Kidney (tissue), 14 donors: Measurements from ENCODE around the gene SEMA3E. TPM values are rescaled to one million over a fixed set of nuclear protein-coding genes. Genes with fewer than 3 reads are reported as not detected.

Experiments used
- DNase-seq, 5 donors: peaks; one replicate each; pipeline ENCODE4 v3.0.0-alpha.2; 2013 to 2020
- FAIRE-seq: peaks from 2 replicates; lab custom pipeline; 2012; peaks lifted over from hg19 to GRCh38; lab: Jason Lieb, UNC
- H3K27ac ChIP-seq, 2 donors: one replicate each; pipeline ENCODE4 v1.7.0; 2013; ENCODE audit warnings: low read depth in 2 of 2, low read length in 2 of 2, inconsistent platforms in 1 of 2
- H3K27me3 ChIP-seq: one replicate; pipeline ENCODE4 v1.7.1; 2013; ENCODE audit warnings: low read length, inconsistent platforms; ENCODE audit not compliant: control insufficient read depth, insufficient read depth
- H3K36me3 ChIP-seq, 3 donors: one replicate each; pipeline versions ENCODE4 v1.7.0 to v1.7.1; 2013; ENCODE audit warnings: low read length in 3 of 3, control low read depth in 1 of 3, inconsistent platforms in 1 of 3; ENCODE audit not compliant: insufficient read depth in 3 of 3, control insufficient read depth in 2 of 3
- H3K4me1 ChIP-seq, 3 donors: one replicate each; pipeline versions ENCODE4 v1.7.0 to v1.7.1; 2013; ENCODE audit warnings: low read length in 3 of 3, inconsistent platforms in 1 of 3, low read depth in 1 of 3; ENCODE audit not compliant: control insufficient read depth in 2 of 3, insufficient read depth in 2 of 3
- H3K4me3 ChIP-seq, 3 donors: one replicate each; pipeline versions ENCODE4 v1.7.0 to v1.8.1; 2013; ENCODE audit warnings: low read length in 3 of 3, control low read depth in 1 of 3, inconsistent platforms in 1 of 3
- H3K9ac ChIP-seq, 3 donors: one replicate each; pipeline versions ENCODE4 v1.7.0 to v1.7.1; 2013; ENCODE audit warnings: low read length in 3 of 3, control low read depth in 1 of 3, inconsistent platforms in 1 of 3
- H3K9me3 ChIP-seq, 3 donors: one replicate each; pipeline versions ENCODE4 v1.7.0 to v1.7.1; 2013; ENCODE audit warnings: low read length in 3 of 3, control low read depth in 1 of 3, inconsistent platforms in 1 of 3; ENCODE audit not compliant: control insufficient read depth in 2 of 3, insufficient read depth in 1 of 3
- CTCF ChIP-seq: IDR thresholded peaks from 3 replicates; pipeline ENCODE4 v1.5.1; 2012; ENCODE audit warnings: mild to moderate bottlenecking, moderate library complexity, borderline replicate concordance; ENCODE audit not compliant: insufficient read depth; ENCODE audit errors: extremely low read depth
- intact Hi-C: fragments of 100-400 bp; cut with DNase I; formaldehyde crosslinking; loops from one replicate; pipeline ENCODE4 v1.11.1; 2022
- polyA plus RNA-seq: library from polyadenylated mRNA; stranded (reverse); fragments of 350-450 nt; fragmentation: Illumina TruSeq; extraction: RNeasy Lipid Tissue Mini Kit (QIAGEN cat#74804); gene quantifications from one replicate; pipeline ENCODE4 v1.2.3, GENCODE V29; 2014; ENCODE audit warnings: low read depth, low replicate concordance; ENCODE audit not compliant: insufficient read depth
- total RNA-seq: library from RNA; stranded (reverse); fragmentation: NEBNext Ultra II Directional; extraction: Animal tissue kit (Norgen Biotek cat#: 25700); gene quantifications from one replicate; pipeline ENCODE4 v1.2.1, GENCODE V29; 2021
- donor health status: control.
- donor health status: control.
- donor health status: control.
- donor health status: control.
- donor health status: control.
- donor health status: DM: yes; HTN: yes; CAD: no.
- donor health status: Normal renal cell carcinoma (clear cell type).

The SEMA3E gene
- total and polyA plus RNA-seq, 2 donors from 2014 or later = 0.15 to 1.1 TPM

DNA sequence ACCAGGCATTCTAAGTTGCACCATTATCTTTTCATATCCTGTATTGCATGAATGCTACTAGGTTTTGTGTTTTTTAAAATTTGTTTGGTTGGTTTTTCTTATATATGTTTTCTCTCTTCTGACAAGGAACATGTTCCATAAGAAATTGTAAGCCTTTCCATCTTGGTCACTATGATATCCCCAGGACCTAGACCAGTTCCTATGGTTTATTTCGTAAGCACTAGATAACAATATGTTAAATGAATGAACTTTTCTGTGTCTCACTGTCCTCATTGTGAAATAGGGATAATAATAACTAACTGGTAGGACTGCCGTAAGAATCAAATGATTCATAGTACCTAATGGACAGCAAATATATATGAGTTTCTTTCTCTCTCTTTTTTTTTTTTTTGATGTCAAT, 146.3 kb downstream of the SEMA3E start:
- no peaks in the 10 kb centered on the region for H3K9me3 ChIP-seq
- H3K4me1 ChIP-seq = no peaks in the 10 kb centered on the region
- no peak for DNase-seq
- H3K27me3 ChIP-seq = no peaks in the 10 kb centered on the region
- FAIRE-seq = no peak
- intact Hi-C loops = no loop called here
- H3K27ac ChIP-seq = no peak overlapping the region
- H3K4me3 ChIP-seq = no peak overlapping the region
- H3K36me3 ChIP-seq = no peaks in the 10 kb centered on the region
- no peak for TF ChIP-seq CTCF
- H3K9ac ChIP-seq = no peak overlapping the region

GRCh38 chr7:83494683-83495082, 154.3 kb downstream of the SEMA3E start:
- H3K27me3 ChIP-seq = no peaks in the 10 kb centered on the region
- no peak overlapping the region for H3K4me3 ChIP-seq
- TF ChIP-seq CTCF = no peak
- intact Hi-C loops = no loop called here
- no peaks in the 10 kb centered on the region for H3K4me1 ChIP-seq
- no peaks in the 10 kb centered on the region for H3K9me3 ChIP-seq
- no peak overlapping the region for H3K9ac ChIP-seq
- DNase-seq (no peak), FAIRE-seq (no peak)
- no peak overlapping the region for H3K27ac ChIP-seq
- no peaks in the 10 kb centered on the region for H3K36me3 ChIP-seq

DNA sequence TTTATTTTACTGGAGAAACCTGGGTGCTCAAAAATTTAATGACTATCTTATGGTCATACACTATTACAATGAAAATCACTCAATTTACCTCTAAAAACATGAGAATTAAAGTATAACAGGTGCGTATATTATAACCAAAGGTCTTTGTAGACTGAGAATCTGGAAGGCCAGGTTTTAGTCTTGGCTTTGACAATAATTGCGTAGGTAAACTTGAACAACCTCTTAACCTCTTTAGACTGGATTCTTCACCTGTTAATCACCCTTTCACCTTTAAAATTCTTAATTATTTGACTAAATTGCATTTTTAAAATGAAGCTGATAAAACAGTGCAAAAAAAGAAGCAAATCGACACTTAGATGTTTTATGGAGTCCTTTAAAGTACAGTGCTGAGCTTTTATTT, 156.1 kb downstream of the SEMA3E start:
- Histone ChIP-seq H3K9ac (no peak overlapping the region), H3K9me3 (no peaks in the 10 kb centered on the region), H3K4me1 (no peaks in the 10 kb centered on the region), H3K4me3 (no peak overlapping the region), H3K27me3 (no peaks in the 10 kb centered on the region), H3K36me3 (no peaks in the 10 kb centered on the region), H3K27ac (no peak overlapping the region)
- FAIRE-seq (no peak), DNase-seq (no peak)
- intact Hi-C loops = no loop called here
- no peak for TF ChIP-seq CTCF

DNA sequence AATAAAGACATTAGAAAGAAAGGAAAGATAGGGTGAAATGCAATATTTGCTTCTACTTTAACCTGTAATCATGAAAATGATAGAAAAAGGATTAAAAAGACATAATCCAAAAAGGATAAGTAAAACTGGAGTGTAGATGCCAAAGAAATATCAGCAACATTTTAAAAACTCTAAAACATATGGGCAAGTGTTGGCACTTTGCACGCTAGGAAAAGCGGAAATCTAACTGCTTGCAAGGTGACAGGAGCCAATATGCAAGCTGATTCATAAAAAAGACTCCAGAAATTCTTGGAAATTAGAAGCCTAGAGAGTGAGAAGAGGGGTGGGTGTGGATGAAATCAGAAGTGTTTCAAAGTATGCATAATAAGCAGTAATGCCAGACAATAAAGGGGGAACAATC, 161.1 kb downstream of the SEMA3E start:
- no peaks in the 10 kb centered on the region for H3K36me3 ChIP-seq
- no peak for TF ChIP-seq CTCF
- H3K9ac ChIP-seq = no peak overlapping the region
- intact Hi-C loops = no loop called here
- H3K9me3 ChIP-seq = no peaks in the 10 kb centered on the region
- H3K27me3 ChIP-seq = no peaks in the 10 kb centered on the region
- DNase-seq (no peak), FAIRE-seq (no peak)
- H3K27ac ChIP-seq = no peak overlapping the region
- H3K4me1 ChIP-seq = no peaks in the 10 kb centered on the region
- H3K4me3 ChIP-seq = no peak overlapping the region
